Lower leg skin (tissue), 3 donors: ENCODE measurements around the gene LIPC.

Experiments
- POLR2A ChIP-seq, 2 donors: fragments of 450-650 bp; IDR thresholded peaks; one replicate each; pipeline ENCODE4 v1.6.1; 2016 to 2017; ENCODE audit warnings: antibody characterized with exemption in 2 of 2, mild to moderate bottlenecking in 1 of 2, moderate library complexity in 1 of 2
- TF ChIP-seq, protein P1 (sequence below), 3 donors: fragments of 450-650 bp; IDR thresholded peaks; one replicate each; pipeline ENCODE4 v1.5.1; 2016; ENCODE audit warnings: antibody characterized with exemption in 3 of 3, mild to moderate bottlenecking in 3 of 3, moderate library complexity in 2 of 3

DNA sequence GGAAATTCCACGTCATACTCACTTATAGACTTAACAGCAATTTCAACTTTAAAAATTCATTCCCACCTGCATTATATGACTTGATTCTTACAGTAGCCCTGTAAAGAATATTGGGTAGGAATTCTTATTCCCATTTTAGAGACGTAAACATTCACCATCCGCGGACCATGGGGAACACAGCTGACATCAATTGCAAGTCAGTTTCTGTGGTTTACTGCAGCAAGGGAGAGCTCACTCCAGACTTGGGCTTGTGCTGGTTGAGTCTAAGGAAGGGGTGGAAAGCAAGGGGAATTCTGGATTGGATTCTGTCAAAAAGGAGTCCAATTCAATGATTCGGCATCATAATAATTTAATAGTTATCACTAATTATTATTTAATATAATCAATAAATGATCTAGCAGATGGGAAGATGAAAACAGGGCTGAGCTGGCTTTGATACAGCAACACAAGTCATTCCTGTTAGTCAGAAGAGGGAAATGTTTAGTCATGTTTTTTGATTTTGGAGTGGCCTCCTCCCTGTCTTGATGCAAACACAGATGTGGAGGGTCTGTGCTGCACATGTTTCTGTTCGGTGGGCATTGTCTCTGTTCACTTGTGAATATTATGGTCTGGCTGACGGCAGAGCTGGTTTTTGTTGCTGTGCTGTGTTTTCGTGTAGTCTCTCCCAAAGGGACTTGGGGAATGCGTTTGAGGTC lies 9.7 kb downstream of the LIPC start:
- TF ChIP-seq POLR2A (IDR thresholded peaks at IDR 0.05): no peak
- TF ChIP-seq, protein P1, sequence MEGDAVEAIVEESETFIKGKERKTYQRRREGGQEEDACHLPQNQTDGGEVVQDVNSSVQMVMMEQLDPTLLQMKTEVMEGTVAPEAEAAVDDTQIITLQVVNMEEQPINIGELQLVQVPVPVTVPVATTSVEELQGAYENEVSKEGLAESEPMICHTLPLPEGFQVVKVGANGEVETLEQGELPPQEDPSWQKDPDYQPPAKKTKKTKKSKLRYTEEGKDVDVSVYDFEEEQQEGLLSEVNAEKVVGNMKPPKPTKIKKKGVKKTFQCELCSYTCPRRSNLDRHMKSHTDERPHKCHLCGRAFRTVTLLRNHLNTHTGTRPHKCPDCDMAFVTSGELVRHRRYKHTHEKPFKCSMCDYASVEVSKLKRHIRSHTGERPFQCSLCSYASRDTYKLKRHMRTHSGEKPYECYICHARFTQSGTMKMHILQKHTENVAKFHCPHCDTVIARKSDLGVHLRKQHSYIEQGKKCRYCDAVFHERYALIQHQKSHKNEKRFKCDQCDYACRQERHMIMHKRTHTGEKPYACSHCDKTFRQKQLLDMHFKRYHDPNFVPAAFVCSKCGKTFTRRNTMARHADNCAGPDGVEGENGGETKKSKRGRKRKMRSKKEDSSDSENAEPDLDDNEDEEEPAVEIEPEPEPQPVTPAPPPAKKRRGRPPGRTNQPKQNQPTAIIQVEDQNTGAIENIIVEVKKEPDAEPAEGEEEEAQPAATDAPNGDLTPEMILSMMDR (IDR thresholded peaks at IDR 0.05): no peak
